ENCODE results near the gene RIN2.

Gene RIN2

DNA sequence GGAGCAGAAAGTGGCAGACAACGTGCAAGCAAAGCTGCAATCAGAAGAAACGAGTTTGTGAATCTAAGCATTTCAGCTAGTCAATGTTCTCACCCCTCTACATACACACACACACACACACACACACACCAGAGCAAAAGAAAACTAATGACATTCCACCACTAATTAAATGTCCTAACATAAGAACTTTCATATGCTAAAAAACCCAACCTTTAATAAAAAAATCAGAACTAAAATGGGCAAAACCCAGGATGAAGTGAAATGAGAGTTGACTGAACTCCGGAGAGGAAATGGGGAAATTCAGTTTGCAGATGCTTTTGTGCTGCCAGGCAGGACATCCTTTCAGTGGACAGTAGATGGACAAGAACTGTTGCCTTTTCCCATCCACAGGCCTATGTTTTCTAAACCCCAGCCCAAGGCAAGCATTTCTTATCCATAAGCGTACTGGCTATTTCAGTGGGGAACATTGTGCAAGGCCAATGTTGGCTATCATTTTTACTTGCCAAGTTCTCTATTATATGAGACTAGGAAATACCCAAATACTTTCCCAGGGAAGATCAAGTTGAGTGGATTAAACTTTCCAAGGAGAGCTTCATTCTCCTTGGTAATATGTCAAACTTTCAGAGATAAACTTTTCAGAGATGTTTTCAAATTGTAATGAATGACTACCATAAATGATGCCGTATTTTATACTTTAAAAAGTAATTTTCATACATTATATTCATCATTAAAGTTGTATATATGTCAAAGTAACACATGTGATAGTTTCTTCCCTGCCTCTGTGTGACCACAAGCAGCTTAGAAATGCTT lies 27.3 kb downstream of the RIN2 start:
- no peak for DNase-seq (ENCODE audit: extremely low read depth, insufficient read length)
- H3K36me3 ChIP-seq (ENCODE audit: control insufficient read depth, insufficient read depth, low read length), result no peaks in the 10 kb centered on the region
- no peaks in the 10 kb centered on the region for H3K27me3 ChIP-seq (replicated peaks; ENCODE audit: control insufficient read depth, insufficient read depth, low read length)
- H3K4me3 ChIP-seq (replicated peaks; ENCODE audit: low read depth, low read length), result no peak overlapping the region
- TF ChIP-seq, protein P1, sequence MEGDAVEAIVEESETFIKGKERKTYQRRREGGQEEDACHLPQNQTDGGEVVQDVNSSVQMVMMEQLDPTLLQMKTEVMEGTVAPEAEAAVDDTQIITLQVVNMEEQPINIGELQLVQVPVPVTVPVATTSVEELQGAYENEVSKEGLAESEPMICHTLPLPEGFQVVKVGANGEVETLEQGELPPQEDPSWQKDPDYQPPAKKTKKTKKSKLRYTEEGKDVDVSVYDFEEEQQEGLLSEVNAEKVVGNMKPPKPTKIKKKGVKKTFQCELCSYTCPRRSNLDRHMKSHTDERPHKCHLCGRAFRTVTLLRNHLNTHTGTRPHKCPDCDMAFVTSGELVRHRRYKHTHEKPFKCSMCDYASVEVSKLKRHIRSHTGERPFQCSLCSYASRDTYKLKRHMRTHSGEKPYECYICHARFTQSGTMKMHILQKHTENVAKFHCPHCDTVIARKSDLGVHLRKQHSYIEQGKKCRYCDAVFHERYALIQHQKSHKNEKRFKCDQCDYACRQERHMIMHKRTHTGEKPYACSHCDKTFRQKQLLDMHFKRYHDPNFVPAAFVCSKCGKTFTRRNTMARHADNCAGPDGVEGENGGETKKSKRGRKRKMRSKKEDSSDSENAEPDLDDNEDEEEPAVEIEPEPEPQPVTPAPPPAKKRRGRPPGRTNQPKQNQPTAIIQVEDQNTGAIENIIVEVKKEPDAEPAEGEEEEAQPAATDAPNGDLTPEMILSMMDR (IDR thresholded peaks at IDR 0.05; ENCODE audit: insufficient read depth, low read length, poor library complexity, severe bottlenecking), result no peak

DNA sequence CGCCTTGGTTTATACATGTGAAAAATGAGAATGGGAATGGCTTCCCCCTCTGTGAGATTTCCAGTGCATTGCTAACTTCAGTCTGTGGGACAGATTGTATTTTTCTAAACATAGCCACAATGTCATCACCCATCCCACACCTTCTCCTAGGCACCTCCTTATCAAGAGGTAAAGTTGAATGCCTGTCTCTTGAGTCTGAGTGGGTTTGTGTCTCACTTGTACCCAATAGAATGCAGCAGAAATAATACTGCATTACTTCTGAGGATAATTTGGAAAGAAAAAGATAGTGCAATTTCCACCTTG lies 27.9 kb downstream of the RIN2 start:
- TF ChIP-seq, protein P1 (IDR thresholded peaks at IDR 0.05; ENCODE audit: insufficient read depth, low read length, poor library complexity, severe bottlenecking), result no peak
- DNase-seq (ENCODE audit: extremely low read depth, insufficient read length), result no peak
- Histone ChIP-seq H3K27me3 (replicated peaks; ENCODE audit: control insufficient read depth, insufficient read depth, low read length) (no peaks in the 10 kb centered on the region), H3K4me3 (replicated peaks; ENCODE audit: low read depth, low read length) (no peak overlapping the region), H3K36me3 (ENCODE audit: control insufficient read depth, insufficient read depth, low read length) (no peaks in the 10 kb centered on the region)

DNA sequence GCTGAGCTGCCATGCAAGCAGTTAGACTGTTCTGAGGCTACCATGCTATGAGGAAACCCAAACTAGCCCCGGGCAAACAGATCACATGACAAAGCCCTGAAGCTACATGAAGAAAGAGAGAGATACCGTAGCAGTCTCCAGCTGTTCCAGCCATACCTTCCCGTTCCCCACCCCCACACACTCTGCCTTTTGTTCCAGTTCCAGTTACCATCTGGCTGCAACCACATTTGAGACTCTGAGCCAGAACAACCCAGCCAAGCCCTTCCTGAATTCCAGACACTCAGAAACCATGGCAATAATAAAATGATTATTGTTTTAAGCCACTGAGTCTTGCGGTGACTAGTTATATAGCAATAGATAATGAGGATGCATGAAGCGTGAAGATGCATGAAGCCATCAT lies 28.3 kb downstream of the RIN2 start:
- H3K36me3 ChIP-seq (ENCODE audit: control insufficient read depth, insufficient read depth, low read length), result no peaks in the 10 kb centered on the region
- DNase-seq (ENCODE audit: extremely low read depth, insufficient read length), result no peak
- TF ChIP-seq, protein P1 (IDR thresholded peaks at IDR 0.05; ENCODE audit: insufficient read depth, low read length, poor library complexity, severe bottlenecking), result no peak
- no peak overlapping the region for H3K4me3 ChIP-seq (replicated peaks; ENCODE audit: low read depth, low read length)
- H3K27me3 ChIP-seq (replicated peaks; ENCODE audit: control insufficient read depth, insufficient read depth, low read length), result no peaks in the 10 kb centered on the region

DNA sequence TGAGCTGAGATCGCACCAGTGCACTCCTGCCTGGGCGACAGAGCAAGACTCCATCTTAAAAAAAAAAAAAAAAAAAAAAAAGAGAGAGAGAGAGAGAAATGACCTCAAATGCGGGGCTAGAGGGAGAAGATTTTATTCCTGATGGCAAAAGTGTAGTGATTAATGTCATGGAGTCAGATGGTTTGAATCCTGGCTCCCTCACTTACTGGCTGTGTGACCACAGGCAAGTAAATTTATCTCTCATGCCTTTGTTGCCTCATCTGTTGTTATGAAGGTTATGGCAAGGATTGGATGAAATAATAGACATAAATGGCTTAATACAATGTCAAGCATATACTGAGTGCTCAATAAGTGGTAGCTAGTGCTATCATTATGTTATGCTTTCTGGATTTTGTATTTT lies 29.3 kb downstream of the RIN2 start:
- Histone ChIP-seq H3K36me3 (ENCODE audit: control insufficient read depth, insufficient read depth, low read length) (no peaks in the 10 kb centered on the region), H3K27me3 (replicated peaks; ENCODE audit: control insufficient read depth, insufficient read depth, low read length) (no peaks in the 10 kb centered on the region), H3K4me3 (replicated peaks; ENCODE audit: low read depth, low read length) (no peak overlapping the region)
- DNase-seq (ENCODE audit: extremely low read depth, insufficient read length), result no peak
- TF ChIP-seq, protein P1 (IDR thresholded peaks at IDR 0.05; ENCODE audit: insufficient read depth, low read length, poor library complexity, severe bottlenecking), result no peak

DNA sequence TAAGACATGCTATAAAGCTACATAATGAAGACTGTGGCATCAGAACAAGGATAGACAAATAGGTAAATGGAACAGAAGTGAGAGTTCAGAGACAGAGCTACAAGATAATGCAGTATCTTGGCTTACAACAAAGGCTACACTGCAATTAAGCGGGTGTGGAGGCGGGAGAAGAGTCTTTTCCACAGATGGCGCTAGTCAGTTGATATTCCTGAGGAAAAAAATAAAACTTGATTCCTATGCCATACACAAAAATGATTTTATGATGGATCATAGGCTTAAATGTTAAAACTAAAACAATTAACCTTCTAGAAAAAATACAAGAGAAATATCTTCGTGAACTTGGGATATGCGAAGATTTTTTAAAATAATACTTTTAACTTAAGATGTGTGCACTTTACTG lies 31.0 kb downstream of the RIN2 start:
- H3K4me3 ChIP-seq (replicated peaks; ENCODE audit: low read depth, low read length), result no peak overlapping the region
- H3K36me3 ChIP-seq (ENCODE audit: control insufficient read depth, insufficient read depth, low read length), result no peaks in the 10 kb centered on the region
- TF ChIP-seq, protein P1 (IDR thresholded peaks at IDR 0.05; ENCODE audit: insufficient read depth, low read length, poor library complexity, severe bottlenecking), result no peak
- no peak for DNase-seq (ENCODE audit: extremely low read depth, insufficient read length)
- no peaks in the 10 kb centered on the region for H3K27me3 ChIP-seq (replicated peaks; ENCODE audit: control insufficient read depth, insufficient read depth, low read length)

DNA sequence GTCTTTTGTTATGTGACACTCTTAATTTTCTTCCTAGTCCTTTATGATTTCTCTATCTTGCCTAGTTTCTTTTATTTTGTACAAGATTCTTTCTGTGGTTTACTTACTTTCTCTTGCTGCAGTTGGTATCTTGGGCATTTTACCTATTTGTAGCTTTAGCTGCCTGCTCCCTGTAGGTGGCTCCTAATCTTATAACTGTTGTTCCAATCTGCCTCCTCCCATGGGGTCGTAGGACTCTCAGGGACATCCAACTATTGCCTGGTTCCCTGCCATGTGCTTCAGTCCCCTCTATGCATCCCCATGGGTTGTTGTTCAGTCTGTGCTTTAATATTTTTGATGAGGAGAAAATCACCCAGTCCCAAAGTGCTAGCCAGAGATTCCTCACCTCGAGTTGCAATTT lies 31.4 kb downstream of the RIN2 start:
- TF ChIP-seq, protein P1 (IDR thresholded peaks at IDR 0.05; ENCODE audit: insufficient read depth, low read length, poor library complexity, severe bottlenecking), result no peak
- Histone ChIP-seq H3K27me3 (replicated peaks; ENCODE audit: control insufficient read depth, insufficient read depth, low read length) (no peaks in the 10 kb centered on the region), H3K36me3 (ENCODE audit: control insufficient read depth, insufficient read depth, low read length) (no peaks in the 10 kb centered on the region), H3K4me3 (replicated peaks; ENCODE audit: low read depth, low read length) (no peak overlapping the region)
- DNase-seq (ENCODE audit: extremely low read depth, insufficient read length), result no peak

All from GM06990 (cell line).